ENCODE results near the gene PKNOX2.

DNA sequence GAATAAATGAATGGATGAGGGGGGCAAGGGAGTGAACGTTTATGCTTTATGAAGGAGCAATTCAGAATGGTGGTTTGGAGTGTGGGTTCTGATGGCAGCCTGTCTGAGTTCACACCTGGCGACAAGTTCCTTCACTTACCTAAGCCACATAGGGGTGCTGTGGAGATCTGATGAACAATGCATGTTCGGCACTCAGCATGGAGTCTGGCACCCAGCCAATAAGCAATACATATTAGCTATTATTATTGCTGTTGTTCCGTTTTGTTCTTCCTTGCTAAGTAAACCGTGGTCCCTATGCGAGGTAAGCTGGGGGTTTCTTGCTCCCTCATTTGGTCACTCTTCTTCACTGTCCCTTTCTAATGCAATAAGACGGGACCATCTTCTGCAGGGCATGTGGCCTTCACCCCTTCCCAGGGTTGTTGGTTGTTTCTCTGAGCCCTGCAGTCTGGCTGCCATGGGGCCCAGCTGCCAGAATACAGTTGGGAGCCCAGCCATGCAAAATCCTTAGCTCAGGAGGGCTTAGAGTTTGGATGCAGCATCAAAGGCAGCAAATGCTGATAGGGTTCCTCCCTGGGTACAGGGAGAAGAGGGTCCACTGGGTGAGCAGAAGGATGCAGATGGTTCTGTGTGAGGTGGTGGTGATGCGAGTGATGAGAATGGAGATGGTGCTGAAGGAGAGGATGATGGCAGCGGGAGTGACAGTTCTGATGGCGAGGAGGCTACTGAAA lies 6.4 kb upstream of the PKNOX2 start:
- TF ChIP-seq, protein P1, sequence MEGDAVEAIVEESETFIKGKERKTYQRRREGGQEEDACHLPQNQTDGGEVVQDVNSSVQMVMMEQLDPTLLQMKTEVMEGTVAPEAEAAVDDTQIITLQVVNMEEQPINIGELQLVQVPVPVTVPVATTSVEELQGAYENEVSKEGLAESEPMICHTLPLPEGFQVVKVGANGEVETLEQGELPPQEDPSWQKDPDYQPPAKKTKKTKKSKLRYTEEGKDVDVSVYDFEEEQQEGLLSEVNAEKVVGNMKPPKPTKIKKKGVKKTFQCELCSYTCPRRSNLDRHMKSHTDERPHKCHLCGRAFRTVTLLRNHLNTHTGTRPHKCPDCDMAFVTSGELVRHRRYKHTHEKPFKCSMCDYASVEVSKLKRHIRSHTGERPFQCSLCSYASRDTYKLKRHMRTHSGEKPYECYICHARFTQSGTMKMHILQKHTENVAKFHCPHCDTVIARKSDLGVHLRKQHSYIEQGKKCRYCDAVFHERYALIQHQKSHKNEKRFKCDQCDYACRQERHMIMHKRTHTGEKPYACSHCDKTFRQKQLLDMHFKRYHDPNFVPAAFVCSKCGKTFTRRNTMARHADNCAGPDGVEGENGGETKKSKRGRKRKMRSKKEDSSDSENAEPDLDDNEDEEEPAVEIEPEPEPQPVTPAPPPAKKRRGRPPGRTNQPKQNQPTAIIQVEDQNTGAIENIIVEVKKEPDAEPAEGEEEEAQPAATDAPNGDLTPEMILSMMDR (IDR thresholded peaks at IDR 0.05; ENCODE audit: low read depth, low read length, poor library complexity, severe bottlenecking), result no peak
- no peak for TF ChIP-seq EZH2phosphoT487 (IDR thresholded peaks at IDR 0.05; ENCODE audit: borderline replicate concordance, low read length)

Data from DOHH2 (cell line).